ENCODE results near the gene DNAH7.

GRCh38 chr2:196054631-196055030 is 14.0 kb downstream of the DNAH7 start:
- TF ChIP-seq, protein P1, sequence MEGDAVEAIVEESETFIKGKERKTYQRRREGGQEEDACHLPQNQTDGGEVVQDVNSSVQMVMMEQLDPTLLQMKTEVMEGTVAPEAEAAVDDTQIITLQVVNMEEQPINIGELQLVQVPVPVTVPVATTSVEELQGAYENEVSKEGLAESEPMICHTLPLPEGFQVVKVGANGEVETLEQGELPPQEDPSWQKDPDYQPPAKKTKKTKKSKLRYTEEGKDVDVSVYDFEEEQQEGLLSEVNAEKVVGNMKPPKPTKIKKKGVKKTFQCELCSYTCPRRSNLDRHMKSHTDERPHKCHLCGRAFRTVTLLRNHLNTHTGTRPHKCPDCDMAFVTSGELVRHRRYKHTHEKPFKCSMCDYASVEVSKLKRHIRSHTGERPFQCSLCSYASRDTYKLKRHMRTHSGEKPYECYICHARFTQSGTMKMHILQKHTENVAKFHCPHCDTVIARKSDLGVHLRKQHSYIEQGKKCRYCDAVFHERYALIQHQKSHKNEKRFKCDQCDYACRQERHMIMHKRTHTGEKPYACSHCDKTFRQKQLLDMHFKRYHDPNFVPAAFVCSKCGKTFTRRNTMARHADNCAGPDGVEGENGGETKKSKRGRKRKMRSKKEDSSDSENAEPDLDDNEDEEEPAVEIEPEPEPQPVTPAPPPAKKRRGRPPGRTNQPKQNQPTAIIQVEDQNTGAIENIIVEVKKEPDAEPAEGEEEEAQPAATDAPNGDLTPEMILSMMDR (IDR thresholded peaks at IDR 0.05): no peak
- TF ChIP-seq POLR2A (IDR thresholded peaks at IDR 0.05): no peak
